Neural progenitor cell (in vitro differentiated cells): ENCODE data around the gene TNFRSF21. TPM values are rescaled to one million over a fixed set of nuclear protein-coding genes. Genes with fewer than 3 reads are reported as not detected.

Experiments
- DNase-seq: peaks from one replicate; pipeline ENCODE4 v3.0.0-alpha.2; 2016; ENCODE audit warnings: low spot score
- H2AFZ ChIP-seq: fragments of 200-600 bp; sonication (generic); replicated peaks from 2 replicates; pipeline ENCODE4 v1.6.1; 2016; ENCODE audit warnings: antibody characterized with exemption
- H3F3A ChIP-seq: fragments of 200-600 bp; sonication (generic); 2 replicates; pipeline ENCODE4 v1.6.1; 2016; ENCODE audit warnings: antibody characterized with exemption, low read depth
- H3K27ac ChIP-seq: fragments of 200-600 bp; sonication (generic); 2 replicates; pipeline ENCODE4 v1.5.1; 2016; ENCODE audit warnings: mild to moderate bottlenecking
- H3K27me3 ChIP-seq: fragments of 200-600 bp; sonication (generic); 2 replicates; pipeline ENCODE4 v1.6.1; 2016; ENCODE audit warnings: mild to moderate bottlenecking, moderate library complexity
- H3K36me3 ChIP-seq: fragments of 200-600 bp; sonication (generic); 2 replicates; pipeline ENCODE4 v1.5.1; 2016
- H3K4me1 ChIP-seq: fragments of 200-600 bp; sonication (generic); 2 replicates; pipeline ENCODE4 v1.6.1; 2016; ENCODE audit warnings: mixed run types
- H3K4me2 ChIP-seq: fragments of 200-600 bp; sonication (generic); 2 replicates; pipeline ENCODE4 v1.6.1; 2016
- H3K4me3 ChIP-seq: fragments of 200-600 bp; sonication (generic); 2 replicates; pipeline ENCODE4 v1.5.1; 2016
- H3K79me2 ChIP-seq: fragments of 200-600 bp; sonication (generic); 2 replicates; pipeline ENCODE4 v1.6.1; 2016; ENCODE audit warnings: low read depth
- H3K9ac ChIP-seq: fragments of 200-600 bp; sonication (generic); 2 replicates; pipeline ENCODE4 v1.6.1; 2016
- H3K9me3 ChIP-seq: fragments of 200-600 bp; sonication (generic); 2 replicates; pipeline ENCODE4 v1.5.1; 2016; ENCODE audit warnings: low read depth
- H4K20me1 ChIP-seq: fragments of 200-600 bp; sonication (generic); 2 replicates; pipeline ENCODE4 v1.6.1; 2016; ENCODE audit warnings: low read depth
- H3K27ac Mint-ChIP-seq: 3 replicates; pipeline ENCODE4 v1.8.0; 2021; ENCODE audit warnings: mixed read lengths
- H3K27me3 Mint-ChIP-seq: 2 replicates; pipeline ENCODE4 v1.8.0; 2022; ENCODE audit warnings: low read depth, mild to moderate bottlenecking, inconsistent platforms, moderate library complexity, mixed read lengths; ENCODE audit not compliant: insufficient read depth
- H3K36me3 Mint-ChIP-seq: 3 replicates; pipeline ENCODE4 v1.8.0; 2021; ENCODE audit warnings: mixed read lengths
- H3K4me1 Mint-ChIP-seq: 3 replicates; pipeline ENCODE4 v1.8.0; 2021; ENCODE audit warnings: mixed read lengths
- H3K4me3 Mint-ChIP-seq: 3 replicates; pipeline ENCODE4 v1.8.0; 2021; ENCODE audit warnings: mild to moderate bottlenecking, moderate library complexity, mixed read lengths
- H3K9me3 Mint-ChIP-seq: 3 replicates; pipeline ENCODE4 v1.8.0; 2020; ENCODE audit warnings: mixed read lengths
- EZH2 ChIP-seq: fragments of 200-600 bp; sonication (generic); IDR thresholded peaks from 2 replicates; pipeline ENCODE4 v1.6.1; 2017; ENCODE audit warnings: antibody characterized with exemption, mild to moderate bottlenecking, moderate library complexity
- EZH2phosphoT487 ChIP-seq: fragments of 200-600 bp; sonication (generic); IDR thresholded peaks from 2 replicates; pipeline ENCODE4 v1.6.1; 2017; ENCODE audit warnings: antibody characterized with exemption
- total RNA-seq: library from RNA; depleted of rRNA; stranded (reverse); fragments of >200 nt; gene quantifications from 2 replicates; pipeline ENCODE4 v1.2.3, GENCODE V29; 2015; ENCODE audit warnings: low replicate concordance
- TF ChIP-seq, protein P1 (sequence below): fragments of 200-600 bp; sonication (generic); IDR thresholded peaks from 2 replicates; pipeline ENCODE4 v1.5.1; 2017; ENCODE audit warnings: antibody characterized with exemption, mild to moderate bottlenecking

Gene TNFRSF21
- total RNA-seq, 1 donor from 2014 or later = 16.9 TPM

DNA sequence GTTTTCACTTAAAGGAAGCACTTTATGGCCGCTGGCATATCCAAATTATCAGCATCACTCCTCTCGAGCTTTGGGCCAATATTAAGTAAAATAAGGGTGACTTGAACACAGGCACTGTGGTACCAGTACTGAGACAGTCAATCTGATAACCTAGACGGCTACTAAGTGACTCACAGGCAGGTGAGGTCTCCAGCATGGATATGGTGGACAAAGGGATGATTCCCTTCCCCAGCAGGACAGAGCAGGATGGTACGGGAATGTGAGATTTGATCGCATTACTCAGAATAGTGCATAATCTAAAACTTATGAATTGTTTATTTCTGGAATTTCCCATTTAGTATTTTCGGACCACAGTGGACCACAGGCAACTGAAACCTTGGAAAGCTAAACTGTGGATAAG, 55.7 kb downstream of the TNFRSF21 start:
- Histone ChIP-seq H2AFZ (no peak overlapping the region), H4K20me1 (no peaks in the 10 kb centered on the region), H3K79me2 (peaks cover 9% of the 10 kb centered on the region), H3K9ac (no peak overlapping the region), H3K27ac (no peak overlapping the region), H3K36me3 (no peaks in the 10 kb centered on the region), H3K27me3 (no peaks in the 10 kb centered on the region), H3K4me1 (peaks cover 7% of the 10 kb centered on the region), H3K4me3 (no peak overlapping the region), H3K4me2 (no peak overlapping the region), H3F3A (no peaks in the 10 kb centered on the region), H3K9me3 (no peaks in the 10 kb centered on the region)
- Mint-ChIP-seq H3K27me3 (peaks cover 3% of the 10 kb centered on the region), H3K9me3 (no peaks in the 10 kb centered on the region), H3K4me3 (no peak overlapping the region), H3K27ac (no peak overlapping the region), H3K36me3 (peaks cover 13% of the 10 kb centered on the region), H3K4me1 (peaks cover 20% of the 10 kb centered on the region)
- no peak for DNase-seq
- TF ChIP-seq EZH2 (no peak), EZH2phosphoT487 (no peak)
- TF ChIP-seq, protein P1, sequence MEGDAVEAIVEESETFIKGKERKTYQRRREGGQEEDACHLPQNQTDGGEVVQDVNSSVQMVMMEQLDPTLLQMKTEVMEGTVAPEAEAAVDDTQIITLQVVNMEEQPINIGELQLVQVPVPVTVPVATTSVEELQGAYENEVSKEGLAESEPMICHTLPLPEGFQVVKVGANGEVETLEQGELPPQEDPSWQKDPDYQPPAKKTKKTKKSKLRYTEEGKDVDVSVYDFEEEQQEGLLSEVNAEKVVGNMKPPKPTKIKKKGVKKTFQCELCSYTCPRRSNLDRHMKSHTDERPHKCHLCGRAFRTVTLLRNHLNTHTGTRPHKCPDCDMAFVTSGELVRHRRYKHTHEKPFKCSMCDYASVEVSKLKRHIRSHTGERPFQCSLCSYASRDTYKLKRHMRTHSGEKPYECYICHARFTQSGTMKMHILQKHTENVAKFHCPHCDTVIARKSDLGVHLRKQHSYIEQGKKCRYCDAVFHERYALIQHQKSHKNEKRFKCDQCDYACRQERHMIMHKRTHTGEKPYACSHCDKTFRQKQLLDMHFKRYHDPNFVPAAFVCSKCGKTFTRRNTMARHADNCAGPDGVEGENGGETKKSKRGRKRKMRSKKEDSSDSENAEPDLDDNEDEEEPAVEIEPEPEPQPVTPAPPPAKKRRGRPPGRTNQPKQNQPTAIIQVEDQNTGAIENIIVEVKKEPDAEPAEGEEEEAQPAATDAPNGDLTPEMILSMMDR = no peak

DNA sequence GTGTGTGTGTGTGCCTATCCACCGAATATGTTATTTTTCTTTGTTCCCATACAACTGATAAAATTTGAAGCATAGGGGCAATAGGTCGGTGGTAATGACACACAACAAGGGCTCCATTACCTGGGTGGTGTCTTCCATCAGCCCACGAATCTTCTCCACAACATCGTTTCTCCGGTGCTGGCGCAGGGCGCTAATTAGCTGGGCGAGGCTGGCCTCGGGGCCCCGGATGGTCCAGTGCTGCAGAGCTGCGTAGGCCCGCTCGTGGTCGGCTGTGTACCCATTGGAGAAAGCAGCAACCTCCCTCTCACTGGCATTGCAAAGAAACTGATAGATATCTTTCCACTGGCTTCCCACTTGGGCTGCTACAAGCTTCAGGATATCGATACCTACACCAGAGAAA, 56.6 kb downstream of the TNFRSF21 start:
- DNase-seq = no peak

DNA sequence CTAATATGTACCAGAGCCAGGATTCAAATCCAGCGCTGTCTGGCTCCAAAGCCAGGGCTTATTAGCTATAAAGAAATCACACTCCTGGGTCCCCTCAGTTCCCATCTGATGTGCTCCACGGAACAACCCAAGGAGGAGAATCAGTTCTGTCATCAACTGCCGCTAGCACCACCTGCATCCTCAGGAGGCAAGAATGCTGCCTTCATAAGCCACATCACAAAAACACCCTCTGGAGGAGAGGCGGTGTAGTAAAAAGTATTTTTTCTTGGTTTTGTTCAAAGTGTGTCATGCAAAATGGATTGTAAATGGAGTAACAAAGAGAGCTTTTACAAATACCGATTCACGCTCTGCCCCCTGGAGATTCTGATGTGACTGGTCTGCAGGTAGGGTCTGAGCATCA, 57.1 kb downstream of the TNFRSF21 start:
- H3K27me3 ChIP-seq = no peaks in the 10 kb centered on the region
- H3K27ac Mint-ChIP-seq = no peak overlapping the region
- H3K27ac ChIP-seq = no peak overlapping the region
- H2AFZ ChIP-seq = no peak overlapping the region
- H3K4me1 ChIP-seq = peaks cover 7% of the 10 kb centered on the region
- no peak for DNase-seq
- H3K27me3 Mint-ChIP-seq = no peaks in the 10 kb centered on the region
- no peak overlapping the region for H3K4me3 Mint-ChIP-seq
- H3K9me3 ChIP-seq = no peaks in the 10 kb centered on the region
- H3K4me1 Mint-ChIP-seq = peaks cover 24% of the 10 kb centered on the region
- H3K4me2 ChIP-seq = no peak overlapping the region
- no peak overlapping the region for H3K4me3 ChIP-seq
- peaks cover 13% of the 10 kb centered on the region for H3K36me3 Mint-ChIP-seq
- H3K79me2 ChIP-seq = peaks cover 9% of the 10 kb centered on the region
- H3K9me3 Mint-ChIP-seq = no peaks in the 10 kb centered on the region
- H3F3A ChIP-seq = no peaks in the 10 kb centered on the region
- no peak for TF ChIP-seq EZH2
- no peak for TF ChIP-seq EZH2phosphoT487
- TF ChIP-seq, protein P1 = no peak
- H4K20me1 ChIP-seq = no peaks in the 10 kb centered on the region
- H3K9ac ChIP-seq = no peak overlapping the region
- no peaks in the 10 kb centered on the region for H3K36me3 ChIP-seq

More for the DNA sequence above, 56.6 kb downstream of the TNFRSF21 start:
- H4K20me1 ChIP-seq = no peaks in the 10 kb centered on the region
- no peak overlapping the region for H2AFZ ChIP-seq
- H3K4me2 ChIP-seq = no peak overlapping the region
- peaks cover 9% of the 10 kb centered on the region for H3K79me2 ChIP-seq
- Mint-ChIP-seq H3K36me3 (peaks cover 13% of the 10 kb centered on the region), H3K4me1 (peaks cover 24% of the 10 kb centered on the region), H3K9me3 (no peaks in the 10 kb centered on the region), H3K27ac (no peak overlapping the region), H3K4me3 (no peak overlapping the region), H3K27me3 (no peaks in the 10 kb centered on the region)
- H3K9me3 ChIP-seq = no peaks in the 10 kb centered on the region
- H3F3A ChIP-seq = no peaks in the 10 kb centered on the region
- H3K9ac ChIP-seq = no peak overlapping the region
- TF ChIP-seq, protein P1 = no peak
- no peak for TF ChIP-seq EZH2phosphoT487
- no peak for TF ChIP-seq EZH2
- peaks cover 7% of the 10 kb centered on the region for H3K4me1 ChIP-seq
- no peak overlapping the region for H3K4me3 ChIP-seq
- no peak overlapping the region for H3K27ac ChIP-seq
- H3K36me3 ChIP-seq = no peaks in the 10 kb centered on the region
- no peaks in the 10 kb centered on the region for H3K27me3 ChIP-seq
